HG03439 (cell line): ENCODE results near the gene CLMP.
A peak's percentile ranks its signal among the peaks of the same experiment; 100 is the strongest.
"Not testable (repeated sequence)": the region's sequence is repeated elsewhere in the genome, so short reads cannot be mapped to it uniquely, and the experiment has no call there.

Experiments used
- ATAC-seq: cut with Tn5 transposase; IDR thresholded peaks from one replicate; pipeline ENCODE4 v1.9.1; 2021; ENCODE audit warnings: mild to moderate bottlenecking, moderate library complexity; ENCODE audit not compliant: unreplicated experiment

The CLMP gene

GRCh38 chr11:123059041-123059920, 135.8 kb downstream of the CLMP start:
- ATAC-seq = not testable (repeated sequence)

GRCh38 chr11:123057661-123058305, 137.3 kb downstream of the CLMP start:
- ATAC-seq = no peak

DNA sequence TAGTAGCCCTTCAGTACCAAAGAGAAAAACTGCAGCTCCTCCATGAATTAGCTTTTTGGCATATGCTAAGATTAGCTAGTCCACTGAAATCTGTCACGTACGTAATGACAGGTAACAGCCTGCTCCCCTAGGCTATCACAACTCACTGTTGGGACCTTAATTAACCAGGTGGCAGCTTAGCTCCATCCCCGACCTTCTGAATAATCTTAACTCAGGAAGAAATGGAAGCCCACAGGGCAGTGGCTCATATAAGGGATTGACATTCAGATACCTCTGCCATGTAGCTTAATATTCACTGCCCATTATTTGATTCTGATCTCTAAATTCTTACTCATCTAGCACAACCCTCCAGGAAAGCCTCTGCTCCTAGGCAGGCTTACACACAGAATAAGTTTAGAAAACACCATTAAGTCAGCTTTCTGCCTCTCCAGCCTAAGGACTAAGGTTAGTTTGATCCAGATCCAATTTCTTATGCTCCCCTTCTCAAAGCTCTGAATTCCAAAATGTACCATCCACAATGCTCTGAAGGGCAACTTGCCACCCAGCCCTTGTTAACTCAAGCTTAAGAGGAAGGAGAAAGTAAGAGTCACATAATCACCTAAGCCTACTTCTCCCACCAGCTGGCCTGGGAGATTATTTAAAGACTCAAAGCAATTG, 138.1 kb downstream of the CLMP start:
- no peak for ATAC-seq

GRCh38 chr11:123055191-123055901, 139.7 kb downstream of the CLMP start:
- ATAC-seq = no peak

DNA sequence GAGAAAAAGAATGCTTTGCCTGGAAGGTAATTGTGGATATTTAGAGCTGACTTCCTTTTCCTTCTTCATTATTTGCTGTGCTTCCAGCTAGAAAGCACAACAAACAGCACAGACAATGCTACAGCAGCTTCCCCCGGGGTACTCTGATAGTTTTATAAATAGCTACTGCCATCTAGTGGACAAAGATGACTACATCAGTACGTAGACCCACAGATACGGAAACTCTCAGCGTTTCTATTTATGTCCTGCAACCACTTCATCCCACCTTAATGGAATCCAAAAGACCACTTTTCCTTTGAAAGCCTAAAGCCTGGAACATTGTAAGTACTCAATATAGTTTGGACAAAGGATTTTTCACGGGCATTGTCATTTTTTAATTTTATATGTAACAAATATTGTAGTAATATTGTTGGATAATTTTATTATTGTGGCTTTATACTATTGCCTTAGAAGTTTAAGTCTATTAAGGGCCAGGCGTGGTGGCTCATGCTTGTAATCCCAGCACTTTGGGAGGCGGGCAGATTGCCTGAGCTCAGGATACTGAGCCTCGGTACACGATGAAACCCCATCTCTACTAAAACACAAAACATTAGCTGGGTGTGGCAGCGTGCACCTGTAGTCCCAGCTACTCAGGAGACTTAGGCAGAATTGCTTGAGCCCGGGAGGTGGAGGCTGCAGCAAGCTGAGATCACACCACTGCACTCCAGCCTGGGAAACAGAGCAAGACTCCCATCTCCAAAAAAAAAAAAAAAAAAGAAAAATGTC, 140.6 kb downstream of the CLMP start:
- ATAC-seq = peak; percentile 55

GRCh38 chr11:123052901-123053721, 141.9 kb downstream of the CLMP start:
- no peak for ATAC-seq

GRCh38 chr11:123051634-123052033, 143.4 kb downstream of the CLMP start:
- no peak for ATAC-seq

DNA sequence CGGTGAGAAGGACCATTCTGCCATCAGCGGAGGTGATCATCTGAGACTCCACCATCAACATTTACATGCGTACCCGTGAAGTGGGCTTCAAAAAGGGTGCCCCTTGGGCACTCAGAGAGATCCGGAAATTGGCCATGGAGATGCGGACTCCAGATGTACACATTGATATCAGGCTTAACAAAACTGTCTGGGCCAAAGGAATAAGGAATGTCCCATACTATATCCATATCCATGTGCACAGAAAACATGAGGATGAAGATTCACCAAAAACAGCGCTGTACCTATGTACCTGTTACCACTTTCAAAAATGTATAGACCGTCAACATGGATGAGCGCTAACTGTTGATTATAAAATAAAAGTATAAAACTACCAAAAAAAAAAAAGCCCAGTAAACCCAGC, 143.9 kb downstream of the CLMP start:
- no peak for ATAC-seq

DNA sequence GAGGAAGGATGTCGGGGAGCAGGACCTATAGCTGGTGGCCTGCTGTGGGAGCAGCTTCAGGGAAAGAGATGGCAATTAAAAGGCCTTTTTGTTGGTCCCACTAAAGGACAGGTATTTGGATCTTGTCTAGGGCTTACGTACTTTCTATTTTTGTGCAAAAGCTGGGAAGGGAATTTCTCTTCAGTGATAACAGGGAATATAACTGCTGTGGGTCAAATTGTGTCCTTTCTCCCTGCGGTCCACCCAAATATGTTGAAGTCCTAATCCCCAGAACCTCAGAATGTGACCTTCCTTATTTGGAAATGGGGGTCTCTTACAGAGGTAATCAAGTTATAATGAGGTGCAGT, 147.1 kb downstream of the CLMP start:
- ATAC-seq = no peak

DNA sequence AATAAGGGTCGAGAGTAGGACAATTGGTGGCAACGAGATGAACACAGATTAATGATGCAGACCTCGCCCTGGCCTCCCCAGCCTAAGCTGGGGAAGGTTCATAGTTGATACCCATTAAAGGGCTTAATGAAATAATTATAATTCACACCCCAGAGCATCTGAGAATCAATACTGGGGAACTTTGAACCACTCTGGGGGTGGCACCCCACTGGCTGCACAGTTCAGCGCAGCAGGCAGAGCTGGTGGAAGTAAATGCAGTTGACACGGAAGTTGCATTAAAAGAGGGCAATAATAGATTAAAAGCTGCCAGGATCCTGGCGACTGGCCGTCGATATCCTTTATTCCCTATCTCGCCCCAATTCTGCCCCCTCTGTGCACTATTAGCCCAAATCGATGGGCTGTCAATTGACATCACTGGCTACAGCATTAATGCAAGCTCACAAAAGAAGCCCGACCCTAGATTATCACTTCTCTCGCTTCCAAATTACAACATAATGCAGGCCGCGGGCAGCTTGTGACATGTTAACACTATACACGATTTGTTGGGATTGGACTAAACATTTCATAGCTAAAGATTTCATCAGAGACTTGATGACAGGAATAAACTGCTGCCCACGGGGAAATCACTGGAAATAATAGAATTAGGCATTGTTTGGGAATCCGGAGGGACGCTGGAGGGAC, 147.6 kb downstream of the CLMP start:
- no peak for ATAC-seq

GRCh38 chr11:123046473-123047259, 148.4 kb downstream of the CLMP start:
- ATAC-seq = no peak

DNA sequence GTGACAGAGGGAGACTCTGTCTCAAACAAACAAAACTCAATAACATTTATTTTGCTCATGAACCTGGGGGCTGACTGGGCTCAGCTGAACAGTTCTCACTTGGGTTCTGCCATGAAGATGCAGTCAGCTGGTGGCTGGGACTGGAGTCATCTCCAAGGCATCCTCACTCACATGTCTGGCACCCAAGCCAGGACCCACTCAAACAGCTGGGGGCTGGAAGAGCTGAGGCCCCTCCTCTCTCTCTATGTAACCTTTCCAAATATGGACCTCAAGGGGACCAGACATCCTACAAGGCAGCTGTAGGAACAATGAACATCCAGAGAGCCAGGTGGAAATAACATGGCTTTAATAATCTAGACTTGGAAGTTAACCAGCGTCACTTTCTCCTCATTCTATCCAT, 149.9 kb downstream of the CLMP start:
- ATAC-seq = no peak

DNA sequence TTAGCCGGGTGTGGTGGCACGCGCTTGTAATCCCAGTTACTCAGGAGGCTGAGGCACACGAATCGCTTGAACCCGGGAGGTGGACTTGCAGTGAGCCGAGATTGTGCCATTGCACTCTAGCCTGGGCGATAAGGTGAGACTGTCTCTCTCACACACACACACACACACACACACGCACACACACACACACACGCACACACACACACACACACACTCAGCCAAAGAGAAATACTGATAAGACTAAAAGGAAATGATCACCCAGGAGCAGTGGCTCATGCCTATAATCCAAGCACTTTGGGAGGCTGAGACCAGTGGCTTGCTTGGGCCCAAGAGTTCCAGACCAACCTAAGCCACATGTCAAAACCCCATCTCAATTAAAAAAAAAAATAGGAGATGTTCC, 153.9 kb downstream of the CLMP start:
- no peak for ATAC-seq

DNA sequence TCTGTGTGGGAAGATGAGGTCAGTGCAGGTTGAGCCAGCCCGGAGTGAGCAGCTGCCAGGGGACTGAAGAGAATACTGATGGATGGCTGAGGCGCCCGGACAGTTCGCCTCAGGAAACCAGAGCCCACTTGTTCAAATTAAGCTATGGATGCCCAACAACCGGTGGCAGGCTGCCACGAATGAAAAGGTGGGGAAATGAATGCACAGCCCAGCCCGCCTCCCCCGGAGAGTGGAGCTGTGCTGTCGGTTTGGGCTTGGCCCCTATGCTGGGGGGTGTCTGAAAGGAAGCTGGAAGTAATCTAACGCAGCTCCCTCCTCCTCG, 155.0 kb downstream of the CLMP start:
- no peak for ATAC-seq

- ATAC-seq = no peak
Measured at GRCh38 chr11:123035831-123036230, 159.2 kb downstream of the CLMP start.

- ATAC-seq = no peak
Measured at GRCh38 chr11:123034597-123034996, 160.5 kb downstream of the CLMP start.

GRCh38 chr11:123033895-123034294, 161.2 kb downstream of the CLMP start:
- no peak for ATAC-seq

DNA sequence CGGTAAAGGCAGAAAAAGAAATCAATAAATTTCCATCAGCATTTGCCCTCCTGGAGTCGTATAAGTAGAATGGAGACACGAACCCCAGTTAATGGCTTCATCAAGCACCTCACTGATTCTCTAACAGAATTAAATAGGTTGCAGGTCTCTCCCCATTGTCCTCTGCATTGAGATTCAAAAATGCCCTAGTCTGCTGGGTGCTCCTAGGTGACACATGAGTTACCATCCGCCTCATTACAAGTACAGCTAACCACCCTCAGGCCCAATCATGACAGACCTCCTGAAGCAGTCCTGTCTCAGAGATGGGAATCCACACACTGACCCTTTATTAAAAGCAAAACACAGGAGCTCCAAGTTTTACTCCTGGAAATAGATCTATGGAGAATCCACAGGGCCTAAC, 164.5 kb downstream of the CLMP start:
- no peak for ATAC-seq

- ATAC-seq = no peak
Measured at GRCh38 chr11:123020968-123021367, 174.1 kb downstream of the CLMP start.
